NT2/D1 (cell line): ENCODE results near the gene CDKN2AIPNL.

ENCODE experiments used
- DNase-seq: peaks from one replicate; pipeline ENCODE4 v3.0.0-alpha.2; 2011; ENCODE audit warnings: low read depth, low spot score
- H3K27me3 ChIP-seq: 2 replicates; pipeline ENCODE4 v1.6.0; 2011; ENCODE audit warnings: mild to moderate bottlenecking; ENCODE audit not compliant: insufficient read length, insufficient read depth
- H3K36me3 ChIP-seq: 2 replicates; pipeline ENCODE4 v1.6.1; 2011; ENCODE audit warnings: mild to moderate bottlenecking, low read length, mixed read lengths; ENCODE audit not compliant: insufficient read depth, insufficient read length
- H3K4me1 ChIP-seq: 2 replicates; pipeline ENCODE4 v1.5.1; 2011; ENCODE audit not compliant: insufficient read depth, insufficient read length
- H3K4me3 ChIP-seq: 2 replicates; pipeline ENCODE4 v1.5.1; 2011; ENCODE audit warnings: low read depth; ENCODE audit not compliant: insufficient read length
- H3K9ac ChIP-seq: 2 replicates; pipeline ENCODE4 v1.6.0; 2011; ENCODE audit warnings: low read depth; ENCODE audit not compliant: insufficient read length
- H3K9me3 ChIP-seq: 2 replicates; pipeline ENCODE4 v1.5.1; 2011; ENCODE audit warnings: mild to moderate bottlenecking, low read length; ENCODE audit not compliant: insufficient read depth
- SUZ12 ChIP-seq: IDR thresholded peaks from 2 replicates; pipeline ENCODE4 v1.6.1; 2011; ENCODE audit not compliant: insufficient read length, insufficient read depth; ENCODE audit errors: extremely low read depth
- YY1 ChIP-seq: IDR thresholded peaks from 2 replicates; pipeline ENCODE4 v1.6.1; 2011; ENCODE audit not compliant: insufficient read length, insufficient read depth
- ZNF274 ChIP-seq: IDR thresholded peaks from 2 replicates; pipeline ENCODE4 v1.6.1; 2011; ENCODE audit warnings: mild to moderate bottlenecking, low read depth, low read length

Gene CDKN2AIPNL

GRCh38 chr5:134445856-134446818, 34.5 kb upstream of the CDKN2AIPNL start:
- Histone ChIP-seq H3K9ac (no peak overlapping the region), H3K4me1 (no peaks in the 10 kb centered on the region), H3K36me3 (no peaks in the 10 kb centered on the region), H3K4me3 (no peak overlapping the region), H3K9me3 (no peaks in the 10 kb centered on the region), H3K27me3 (no peaks in the 10 kb centered on the region)
- TF ChIP-seq SUZ12 (no peak), ZNF274 (no peak), YY1 (no peak)
- no peak for DNase-seq

DNA sequence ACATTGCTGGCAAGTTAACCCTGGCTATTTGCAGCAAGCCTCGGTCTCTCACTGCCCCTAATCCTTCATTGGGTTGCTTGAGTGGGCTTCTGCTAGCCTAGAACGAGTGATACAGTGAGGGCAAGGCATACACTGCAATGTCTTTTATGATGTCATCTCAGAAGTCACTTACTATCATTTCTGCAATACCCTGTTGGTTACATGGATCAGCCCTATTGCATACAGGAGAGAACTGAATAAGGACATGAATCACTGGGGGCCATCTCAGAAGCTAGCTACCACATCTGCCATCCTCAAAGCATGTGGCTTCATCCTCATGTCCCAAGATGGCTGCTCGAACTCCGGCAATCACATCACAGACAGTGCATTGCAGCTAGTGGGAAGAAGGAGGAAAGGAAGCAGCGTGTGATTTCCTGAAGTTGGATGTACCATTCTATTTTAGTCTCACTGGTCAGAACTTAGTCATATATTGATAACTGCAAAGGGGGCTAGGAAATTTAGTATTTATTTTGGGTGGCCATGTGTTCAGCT, 33.3 kb upstream of the CDKN2AIPNL start:
- no peaks in the 10 kb centered on the region for H3K36me3 ChIP-seq
- no peaks in the 10 kb centered on the region for H3K9me3 ChIP-seq
- no peak overlapping the region for H3K9ac ChIP-seq
- H3K27me3 ChIP-seq = no peaks in the 10 kb centered on the region
- no peak overlapping the region for H3K4me3 ChIP-seq
- TF ChIP-seq SUZ12 = no peak
- no peak for TF ChIP-seq ZNF274
- no peak for TF ChIP-seq YY1
- DNase-seq = no peak
- H3K4me1 ChIP-seq = no peaks in the 10 kb centered on the region

DNA sequence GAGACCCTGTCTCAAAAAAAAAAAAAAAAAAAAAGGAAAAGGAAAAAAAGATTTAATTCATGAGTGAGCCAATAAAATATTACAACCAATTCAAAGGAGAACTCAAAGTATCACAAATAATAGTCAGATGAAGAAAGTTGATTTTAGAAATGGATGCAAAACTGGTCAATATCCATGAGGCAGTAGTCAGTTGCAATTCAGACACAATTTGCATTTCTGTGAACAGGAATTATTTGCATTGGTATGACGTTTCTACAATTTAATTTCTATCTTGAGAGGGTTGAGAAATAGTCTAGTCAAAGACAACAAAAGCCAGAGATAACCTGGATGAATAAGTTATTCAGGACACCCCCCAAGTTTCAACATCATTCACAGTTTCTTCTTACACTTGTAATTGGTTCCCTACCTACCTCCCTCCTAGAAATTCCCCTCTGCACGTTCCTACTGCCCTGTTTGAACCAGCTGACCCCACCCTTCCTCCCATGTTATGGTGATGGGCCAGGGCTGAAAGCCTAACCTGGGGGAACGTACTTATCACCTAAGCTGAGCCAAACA, 28.6 kb upstream of the CDKN2AIPNL start:
- H3K27me3 ChIP-seq = no peaks in the 10 kb centered on the region
- no peak for DNase-seq
- TF ChIP-seq YY1 (no peak), SUZ12 (no peak), ZNF274 (no peak)
- peaks cover 3% of the 10 kb centered on the region for H3K4me1 ChIP-seq
- no peak overlapping the region for H3K9ac ChIP-seq
- H3K9me3 ChIP-seq = no peaks in the 10 kb centered on the region
- no peaks in the 10 kb centered on the region for H3K36me3 ChIP-seq
- H3K4me3 ChIP-seq = no peak overlapping the region

DNA sequence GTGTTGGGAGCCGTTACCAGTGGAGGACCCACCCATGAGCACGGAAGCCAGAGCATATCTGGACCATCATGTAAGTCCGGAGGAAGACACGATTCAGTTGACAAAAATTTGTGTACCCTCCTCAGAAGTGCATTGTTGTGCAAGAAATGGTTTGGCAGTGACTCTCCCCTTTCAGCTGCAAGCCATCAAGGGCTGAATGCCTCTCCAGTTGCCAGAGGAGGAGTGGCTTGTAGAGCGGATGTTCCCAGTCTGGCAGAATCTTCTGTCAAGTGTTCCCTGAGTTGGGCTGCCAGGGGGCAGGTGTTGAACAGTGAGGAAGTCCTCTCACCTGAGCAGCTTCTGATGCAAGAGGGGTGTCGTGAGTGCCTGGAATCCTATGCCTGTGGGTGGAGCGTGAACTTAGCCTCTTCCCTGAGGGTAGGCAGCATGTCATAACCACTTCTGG, 27.6 kb upstream of the CDKN2AIPNL start:
- DNase-seq = no peak
- Histone ChIP-seq H3K36me3 (no peaks in the 10 kb centered on the region), H3K9ac (no peak overlapping the region), H3K27me3 (no peaks in the 10 kb centered on the region), H3K4me3 (no peak overlapping the region), H3K9me3 (no peaks in the 10 kb centered on the region), H3K4me1 (peaks cover 3% of the 10 kb centered on the region)
- TF ChIP-seq ZNF274 (no peak), SUZ12 (no peak), YY1 (no peak)

DNA sequence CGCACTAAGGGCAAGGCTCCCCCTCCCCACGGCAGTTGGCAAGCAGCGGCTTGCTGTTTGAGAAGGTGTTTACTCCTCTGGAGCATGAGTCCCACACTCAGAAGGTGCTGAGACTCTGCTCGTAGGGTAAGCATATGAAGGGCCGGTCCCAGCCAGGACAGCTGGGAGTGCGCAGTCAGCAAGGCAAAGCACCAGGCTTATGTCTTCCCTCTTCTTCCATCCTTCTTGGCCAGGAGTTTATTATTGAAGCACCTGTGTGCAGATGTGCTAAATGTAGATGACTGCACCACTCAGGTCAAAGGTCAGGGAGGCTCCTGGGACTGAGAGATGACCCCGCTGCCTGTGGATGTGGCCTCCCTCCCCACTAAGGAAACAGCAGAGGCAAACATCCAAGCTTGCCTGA, 27.0 kb upstream of the CDKN2AIPNL start:
- Histone ChIP-seq H3K4me1 (peaks cover 3% of the 10 kb centered on the region), H3K9ac (no peak overlapping the region), H3K9me3 (no peaks in the 10 kb centered on the region), H3K36me3 (no peaks in the 10 kb centered on the region), H3K27me3 (no peaks in the 10 kb centered on the region), H3K4me3 (no peak overlapping the region)
- TF ChIP-seq SUZ12 = no peak
- TF ChIP-seq YY1 = no peak
- TF ChIP-seq ZNF274 = no peak
- DNase-seq = no peak

- peaks cover 3% of the 10 kb centered on the region for H3K4me1 ChIP-seq
- TF ChIP-seq ZNF274 (no peak), YY1 (no peak), SUZ12 (no peak)
- H3K4me3 ChIP-seq = no peak overlapping the region
- H3K36me3 ChIP-seq = no peaks in the 10 kb centered on the region
- H3K9ac ChIP-seq = no peak overlapping the region
- no peak for DNase-seq
- no peaks in the 10 kb centered on the region for H3K9me3 ChIP-seq
- H3K27me3 ChIP-seq = no peaks in the 10 kb centered on the region
These were observed 26.3 kb upstream of the CDKN2AIPNL start for GRCh38 chr5:134437847-134438581.
